Measurements from ENCODE around the gene PEMT.

The PEMT gene

GRCh38 chr17:17570798-17571716 lies 20.5 kb downstream of the PEMT start:
- no peak for DNase-seq (ENCODE audit: low spot score)

GRCh38 chr17:17570140-17570797 lies 21.2 kb downstream of the PEMT start:
- peak; percentile 58 for DNase-seq (ENCODE audit: low spot score)

GRCh38 chr17:17569691-17570090 lies 21.8 kb downstream of the PEMT start:
- no peak for DNase-seq (ENCODE audit: low spot score)

GRCh38 chr17:17568772-17569195 lies 22.7 kb downstream of the PEMT start:
- DNase-seq (ENCODE audit: low spot score): peak; percentile 80

GRCh38 chr17:17567631-17568030 lies 23.9 kb downstream of the PEMT start:
- no peak for DNase-seq (ENCODE audit: low spot score)

GRCh38 chr17:17566896-17567513 lies 24.5 kb downstream of the PEMT start:
- no peak for DNase-seq (ENCODE audit: low spot score)

- DNase-seq (ENCODE audit: low spot score): no peak
Measured at GRCh38 chr17:17565471-17566339, 25.8 kb downstream of the PEMT start.

- no peak for DNase-seq (ENCODE audit: low spot score)
Measured at GRCh38 chr17:17564896-17565295, 26.6 kb downstream of the PEMT start.

GRCh38 chr17:17564323-17564722 lies 27.2 kb downstream of the PEMT start:
- DNase-seq (ENCODE audit: low spot score): no peak

GRCh38 chr17:17563530-17563929 lies 28.0 kb downstream of the PEMT start:
- DNase-seq (ENCODE audit: low spot score): no peak

GRCh38 chr17:17562146-17562511 lies 29.4 kb downstream of the PEMT start:
- DNase-seq (ENCODE audit: low spot score): no peak

- DNase-seq (ENCODE audit: low spot score): peak; percentile 47
Measured at GRCh38 chr17:17561408-17562145, 29.9 kb downstream of the PEMT start.

- no peak for DNase-seq (ENCODE audit: low spot score)
Measured at GRCh38 chr17:17560975-17561374, 30.5 kb downstream of the PEMT start.

- no peak for DNase-seq (ENCODE audit: low spot score)
Measured at GRCh38 chr17:17560167-17560566, 31.3 kb downstream of the PEMT start.

GRCh38 chr17:17559164-17559563 lies 32.3 kb downstream of the PEMT start:
- DNase-seq (ENCODE audit: low spot score): no peak

- DNase-seq (ENCODE audit: low spot score): no peak
Measured at GRCh38 chr17:17558431-17558830, 33.1 kb downstream of the PEMT start.

GRCh38 chr17:17557796-17558195 lies 33.7 kb downstream of the PEMT start:
- DNase-seq (ENCODE audit: low spot score): no peak

- no peak for DNase-seq (ENCODE audit: low spot score)
Measured at GRCh38 chr17:17556671-17557070, 34.8 kb downstream of the PEMT start.

- DNase-seq (ENCODE audit: low spot score): no peak
Measured at GRCh38 chr17:17555906-17556305, 35.6 kb downstream of the PEMT start.

GRCh38 chr17:17555151-17555550 lies 36.4 kb downstream of the PEMT start:
- DNase-seq (ENCODE audit: low spot score): no peak

- no peak for DNase-seq (ENCODE audit: low spot score)
Measured at GRCh38 chr17:17554266-17554665, 37.2 kb downstream of the PEMT start.
